HK-2 (cell line): ENCODE data around the gene NHLRC4.

ENCODE experiments used
- DNase-seq: peaks from one replicate; pipeline ENCODE4 v3.0.0-alpha.2; 2018; ENCODE audit not compliant: unreplicated experiment

The NHLRC4 gene

GRCh38 chr16:530111-530817, 36.5 kb upstream of the NHLRC4 start:
- no peak for DNase-seq

DNA sequence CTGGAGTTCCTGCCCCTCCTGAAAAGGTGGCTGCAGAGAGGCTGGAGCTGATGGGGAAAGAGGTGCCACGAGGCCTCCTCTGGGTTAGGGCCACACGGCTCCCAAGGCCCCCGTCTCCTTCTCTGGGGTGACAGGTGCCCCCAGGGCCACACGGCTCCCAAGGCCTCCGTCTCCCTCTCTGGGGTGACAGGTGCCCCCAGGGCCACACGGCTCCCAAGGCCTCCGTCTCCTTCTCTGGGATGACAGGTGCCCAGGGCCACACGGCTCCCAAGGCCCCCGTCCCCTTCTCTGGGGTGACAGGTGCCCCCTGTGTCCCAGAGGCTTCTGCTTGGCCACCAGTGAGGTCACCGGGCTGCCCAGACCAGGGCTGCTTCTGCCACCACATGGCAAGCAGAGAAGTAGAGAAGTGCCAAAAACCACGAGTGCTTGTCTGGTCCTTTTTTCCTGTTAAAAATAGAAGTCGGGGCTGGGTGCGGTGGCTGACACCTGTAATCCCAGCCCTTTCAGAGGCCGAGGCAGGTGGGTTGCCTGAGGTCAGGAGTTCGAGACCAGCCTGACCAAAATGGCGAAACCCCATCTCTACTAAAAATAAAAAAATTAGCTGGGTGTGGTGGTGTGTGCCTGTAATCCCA, 35.2 kb upstream of the NHLRC4 start:
- DNase-seq: no peak

DNA sequence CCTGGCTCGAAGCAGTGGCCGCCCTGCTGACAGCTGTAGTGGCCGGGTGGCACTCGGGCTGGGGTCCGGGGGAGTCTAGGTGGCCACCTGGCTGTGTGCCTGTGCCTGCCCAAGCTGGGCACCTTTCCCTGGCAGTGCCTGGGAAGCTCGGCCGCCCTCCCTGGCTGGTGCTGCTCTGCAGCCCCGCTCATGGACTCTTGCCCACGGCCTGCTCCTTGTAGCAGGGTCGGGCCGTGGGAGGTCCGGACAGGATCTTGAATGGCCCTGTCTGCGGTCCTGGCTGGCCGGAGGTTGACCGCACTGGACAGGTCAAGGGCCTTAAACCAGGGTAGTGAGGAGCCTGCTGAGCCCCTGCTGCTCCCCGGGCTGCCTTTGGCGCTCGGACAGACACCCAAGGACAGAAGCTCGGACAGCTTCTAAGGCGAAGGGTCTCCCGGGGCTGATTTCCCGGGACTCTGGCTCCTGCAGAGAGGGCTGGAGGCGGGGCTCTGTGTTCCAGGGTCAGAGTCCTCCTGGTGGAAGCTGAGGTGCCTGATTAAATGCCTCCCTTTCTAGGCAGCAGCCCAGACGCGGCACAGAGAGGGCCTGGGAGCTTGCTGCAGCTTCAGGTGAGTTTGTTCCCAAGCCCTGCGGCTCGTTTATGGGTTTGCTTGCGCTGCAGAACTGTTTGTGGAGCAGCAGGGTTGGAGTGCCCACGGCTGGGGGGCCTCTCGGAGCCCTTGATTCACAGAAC, 33.2 kb upstream of the NHLRC4 start:
- no peak for DNase-seq

GRCh38 chr16:534135-534534, 32.7 kb upstream of the NHLRC4 start:
- DNase-seq: no peak

DNA sequence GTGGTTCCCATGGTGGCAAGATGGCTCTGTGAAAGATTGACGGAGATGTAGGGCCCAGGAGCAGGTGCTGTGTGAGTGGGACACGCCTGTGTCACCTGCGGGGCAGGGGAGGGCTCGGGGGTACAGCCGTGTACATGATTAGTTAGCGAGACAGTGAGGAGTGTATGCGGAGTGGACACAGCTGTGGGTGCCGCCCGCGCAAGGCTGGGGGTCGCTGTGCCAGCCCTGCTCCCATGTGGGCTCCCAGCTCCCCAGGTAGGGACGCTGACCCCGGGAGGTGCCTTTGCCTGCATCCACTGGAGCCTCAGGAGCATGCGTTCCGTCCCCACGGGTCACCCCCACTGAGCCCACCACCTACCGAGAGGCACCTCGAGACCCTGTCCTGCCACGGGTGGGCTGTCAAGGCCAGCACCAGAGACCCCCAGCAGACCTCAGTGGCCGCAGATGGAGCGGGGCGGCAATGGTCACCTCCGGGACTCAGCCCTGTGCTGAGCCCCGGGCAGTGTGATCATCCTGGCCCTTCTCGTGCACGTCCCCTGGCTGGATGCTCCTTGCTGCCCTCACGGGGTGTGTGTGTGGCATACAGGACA, 31.9 kb upstream of the NHLRC4 start:
- no peak for DNase-seq

DNA sequence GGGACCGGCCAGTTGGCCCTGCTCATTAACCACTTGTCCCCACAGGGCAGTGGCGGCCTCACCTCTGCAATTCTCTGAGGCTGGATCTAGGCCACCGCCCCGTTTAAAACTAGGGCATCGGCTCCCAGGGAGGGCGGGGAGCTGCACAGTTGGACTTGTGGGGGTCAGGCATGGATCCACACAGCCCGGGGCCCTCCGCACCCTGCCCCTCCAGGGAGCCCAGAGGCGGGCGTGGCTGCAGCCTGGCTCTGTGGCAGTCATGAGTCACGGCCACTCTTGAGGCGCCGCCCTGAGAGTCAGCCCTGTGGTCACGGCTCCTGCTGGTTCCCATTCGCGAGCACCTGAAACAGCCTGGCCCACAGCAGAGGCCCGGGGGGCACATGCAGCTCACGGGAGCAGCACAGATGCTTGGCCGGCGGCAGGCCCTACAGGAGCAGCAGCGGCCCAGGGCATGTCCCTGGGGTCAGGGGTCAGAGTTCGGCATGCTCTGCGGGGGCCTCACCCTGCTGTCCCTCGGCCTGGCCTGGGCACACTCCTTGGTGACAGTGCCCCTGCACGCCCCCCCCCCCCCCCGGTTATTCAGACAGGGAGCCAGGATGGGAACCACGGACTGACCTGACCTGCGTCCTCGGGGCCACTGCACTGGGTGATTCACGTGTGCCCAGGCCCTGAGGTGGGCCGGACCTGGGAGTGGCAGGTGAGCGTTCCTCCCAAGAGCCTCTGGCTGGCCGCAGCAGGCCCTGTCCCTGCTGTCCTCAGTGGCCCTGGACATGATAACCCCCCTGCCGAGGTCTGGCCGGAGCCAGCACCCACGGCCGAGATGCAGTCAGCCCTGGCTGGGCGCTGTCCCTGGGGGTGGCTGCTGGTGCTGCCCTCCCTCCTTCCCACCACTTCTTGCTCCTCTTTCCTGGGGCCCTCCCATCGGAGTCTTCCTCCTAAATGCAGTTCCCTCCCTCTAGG, 31.1 kb upstream of the NHLRC4 start:
- DNase-seq: peak; percentile 80

DNA sequence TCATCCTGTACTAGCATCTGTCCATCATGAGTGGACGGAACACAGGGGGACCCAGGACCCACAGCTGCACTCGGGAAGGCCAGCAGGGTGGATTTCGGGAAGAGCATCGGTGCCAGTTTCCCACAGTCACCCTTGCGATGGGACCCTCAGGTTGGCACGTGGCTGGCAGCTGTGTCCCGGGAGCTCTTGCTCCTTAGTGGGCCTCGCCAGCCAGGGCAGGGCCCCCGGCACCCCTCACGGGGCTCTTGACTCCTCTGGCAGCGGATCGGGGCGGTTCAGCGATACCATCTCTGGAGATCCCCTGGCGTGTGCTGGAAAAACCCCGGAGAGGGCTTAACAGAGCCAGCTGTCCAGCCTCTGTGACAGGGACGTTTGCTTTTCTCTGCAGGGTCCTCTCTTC, 30.1 kb upstream of the NHLRC4 start:
- DNase-seq: no peak

DNA sequence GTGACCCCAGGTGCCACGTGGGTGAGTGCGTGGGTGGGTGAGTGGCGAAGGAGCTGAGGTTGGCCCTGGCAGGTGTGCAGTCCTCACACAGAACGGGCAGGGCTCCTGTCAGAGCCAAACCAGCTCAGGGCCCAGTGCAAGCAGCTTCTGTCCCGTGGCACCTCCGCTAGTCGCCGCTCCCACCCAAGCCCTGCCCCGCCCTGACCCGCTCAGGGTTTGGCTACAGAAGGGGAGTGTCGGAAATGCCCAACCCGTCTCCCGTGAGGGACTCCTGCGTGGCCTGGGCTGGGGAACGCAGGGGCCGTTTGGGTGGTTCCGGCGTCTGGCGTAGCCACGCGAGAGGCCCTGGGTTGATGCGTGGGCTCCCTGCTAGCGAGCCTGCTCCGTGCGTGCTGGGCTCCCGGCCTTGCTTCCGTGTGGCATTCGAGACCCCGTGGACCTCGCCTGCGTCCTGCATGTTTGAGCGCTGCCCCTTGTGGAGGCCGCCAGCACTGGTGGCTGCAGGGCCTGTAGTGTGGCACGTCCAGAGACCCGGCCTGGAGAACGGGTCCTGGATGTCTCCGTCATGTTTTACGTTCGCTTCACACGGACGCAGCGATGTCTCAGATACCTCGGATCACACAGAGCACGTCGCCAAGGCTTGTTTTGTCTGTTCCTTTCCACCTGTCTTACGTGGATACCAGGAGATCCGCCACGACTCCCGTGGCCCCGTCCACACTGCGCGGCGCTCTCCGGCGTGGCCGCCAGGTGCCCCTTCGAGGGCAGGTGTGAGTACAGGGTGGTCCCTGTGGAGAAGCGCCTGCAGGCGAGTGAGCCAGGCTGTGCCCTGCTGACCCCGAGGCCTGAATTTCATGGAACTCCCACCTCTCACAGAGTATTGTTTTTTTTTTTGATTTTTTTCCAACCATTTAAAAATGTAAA, 29.1 kb upstream of the NHLRC4 start:
- no peak for DNase-seq

GRCh38 chr16:539901-540530, 26.8 kb upstream of the NHLRC4 start:
- no peak for DNase-seq

DNA sequence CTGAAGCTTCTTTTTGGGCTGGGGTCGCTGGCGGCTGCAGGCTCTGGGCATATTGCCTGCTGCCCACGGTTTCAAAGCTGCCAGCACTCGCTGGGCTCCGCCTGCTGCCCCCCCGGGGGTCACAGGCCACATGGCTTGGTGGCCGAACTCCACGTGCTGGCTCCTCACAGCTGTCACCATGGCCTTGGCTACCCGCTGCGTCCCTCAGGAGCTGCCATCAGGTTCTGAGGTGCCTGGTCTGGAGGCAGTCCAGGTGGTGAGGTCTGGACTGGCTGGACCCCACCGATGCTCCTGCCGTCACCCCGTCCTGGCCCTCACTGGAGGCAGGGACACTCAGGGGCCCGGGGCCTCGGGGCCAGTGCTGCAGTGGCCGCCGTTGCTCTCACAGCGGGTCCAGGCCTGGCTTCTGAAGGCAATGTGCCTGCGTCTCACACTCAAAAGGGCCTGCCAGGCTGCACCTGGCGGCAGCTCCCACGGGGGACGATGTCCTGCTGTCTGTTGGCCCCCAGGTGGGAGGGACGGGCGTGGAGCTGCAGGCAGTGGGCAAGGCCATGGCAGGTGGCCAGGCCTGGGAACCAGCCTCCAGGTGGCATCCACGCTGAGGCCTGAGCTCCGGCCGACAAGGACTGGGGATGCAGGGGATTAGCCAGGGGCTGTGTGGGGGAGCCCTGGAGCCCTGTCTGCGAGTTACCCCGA, 26.0 kb upstream of the NHLRC4 start:
- no peak for DNase-seq

DNA sequence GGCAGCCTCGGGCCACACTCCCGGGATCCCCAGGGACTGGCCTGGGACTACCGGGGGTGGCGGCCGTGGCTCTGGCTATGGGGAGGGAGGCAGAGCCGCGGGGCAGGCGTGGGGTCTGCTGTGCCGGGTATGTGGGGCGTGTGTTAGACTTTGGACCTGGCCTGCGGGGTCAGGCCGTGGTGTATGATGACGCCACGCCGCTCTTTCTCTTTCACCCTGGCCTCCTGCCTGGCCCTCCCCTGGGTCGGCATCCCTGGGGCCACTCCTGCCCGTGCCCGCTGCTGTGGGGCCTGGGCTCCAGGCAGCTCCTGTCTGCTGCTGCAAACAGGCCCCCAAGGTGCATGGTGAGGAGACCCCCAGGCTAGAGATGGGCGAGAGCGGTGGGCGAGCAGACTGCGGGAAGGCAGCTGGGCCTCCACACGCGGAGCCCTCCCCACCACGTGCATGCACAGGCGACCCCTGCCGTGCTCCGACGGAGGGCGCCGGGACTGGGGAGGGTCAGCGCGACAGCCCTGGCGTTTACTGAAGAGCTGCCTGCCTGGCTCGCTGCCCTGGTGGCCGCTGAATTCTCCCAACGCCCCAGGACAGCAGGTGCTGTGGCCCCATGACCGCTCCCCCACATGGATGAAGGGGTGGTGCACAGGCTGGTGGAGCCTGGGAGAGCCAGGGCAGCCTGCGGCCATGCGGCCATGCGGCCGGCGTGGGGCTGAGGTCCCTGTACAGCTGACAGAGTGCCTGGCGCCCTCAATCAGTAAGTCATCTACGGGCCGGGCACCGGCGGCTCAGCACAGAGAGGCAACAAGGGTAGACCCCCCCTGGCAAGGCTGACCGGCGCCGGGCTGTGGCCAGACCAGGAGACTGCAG, 23.3 kb upstream of the NHLRC4 start:
- no peak for DNase-seq

- no peak for DNase-seq
Measured at GRCh38 chr16:544517-544916, 22.3 kb upstream of the NHLRC4 start.

DNA sequence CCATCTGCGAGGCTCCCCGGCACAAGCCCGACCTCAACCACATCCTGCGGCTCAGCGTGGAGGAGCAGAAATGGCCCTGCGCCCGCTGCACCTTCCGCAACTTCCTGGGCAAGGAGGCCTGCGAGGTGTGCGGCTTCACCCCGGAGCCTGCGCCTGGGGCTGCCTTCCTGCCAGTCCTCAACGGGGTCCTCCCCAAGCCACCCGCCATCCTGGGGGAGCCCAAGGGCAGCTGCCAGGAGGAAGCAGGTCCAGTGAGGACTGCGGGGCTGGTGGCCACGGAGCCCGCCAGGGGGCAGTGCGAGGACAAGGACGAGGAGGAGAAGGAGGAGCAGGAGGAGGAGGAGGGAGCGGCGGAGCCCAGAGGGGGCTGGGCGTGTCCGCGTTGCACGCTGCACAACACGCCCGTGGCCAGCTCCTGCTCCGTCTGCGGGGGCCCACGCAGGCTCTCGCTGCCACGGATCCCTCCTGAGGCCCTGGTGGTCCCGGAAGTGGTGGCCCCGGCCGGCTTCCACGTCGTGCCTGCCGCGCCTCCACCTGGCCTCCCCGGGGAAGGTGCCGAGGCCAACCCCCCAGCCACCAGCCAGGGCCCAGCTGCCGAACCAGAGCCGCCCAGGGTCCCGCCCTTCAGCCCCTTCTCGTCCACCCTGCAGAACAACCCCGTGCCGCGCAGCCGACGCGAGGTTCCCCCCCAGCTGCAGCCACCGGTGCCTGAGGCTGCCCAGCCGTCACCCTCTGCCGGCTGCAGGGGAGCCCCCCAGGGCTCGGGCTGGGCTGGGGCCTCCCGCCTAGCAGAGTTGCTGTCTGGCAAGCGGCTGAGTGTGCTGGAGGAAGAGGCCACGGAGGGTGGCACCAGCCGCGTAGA, 19.7 kb upstream of the NHLRC4 start:
- DNase-seq: no peak

DNA sequence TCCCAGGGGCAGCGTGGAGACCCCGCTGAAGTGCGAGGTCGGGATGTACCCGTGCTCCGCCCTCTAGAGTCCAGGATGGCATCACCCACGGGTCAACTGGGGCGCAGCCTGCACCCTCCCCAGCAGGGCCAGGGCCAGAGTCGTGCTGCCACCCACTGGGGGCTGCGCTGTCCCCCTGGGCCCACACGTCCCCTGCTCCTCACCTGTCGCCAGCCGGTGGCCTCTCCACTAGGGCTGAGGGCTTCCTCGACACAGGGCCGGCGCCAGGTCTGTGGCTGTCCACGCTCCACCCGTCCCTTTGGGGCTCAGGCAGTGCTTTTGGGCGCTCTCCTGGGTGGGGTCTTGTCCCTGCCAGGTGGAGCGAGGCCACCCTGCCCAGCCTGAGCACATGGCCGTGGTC, 18.2 kb upstream of the NHLRC4 start:
- DNase-seq: no peak

DNA sequence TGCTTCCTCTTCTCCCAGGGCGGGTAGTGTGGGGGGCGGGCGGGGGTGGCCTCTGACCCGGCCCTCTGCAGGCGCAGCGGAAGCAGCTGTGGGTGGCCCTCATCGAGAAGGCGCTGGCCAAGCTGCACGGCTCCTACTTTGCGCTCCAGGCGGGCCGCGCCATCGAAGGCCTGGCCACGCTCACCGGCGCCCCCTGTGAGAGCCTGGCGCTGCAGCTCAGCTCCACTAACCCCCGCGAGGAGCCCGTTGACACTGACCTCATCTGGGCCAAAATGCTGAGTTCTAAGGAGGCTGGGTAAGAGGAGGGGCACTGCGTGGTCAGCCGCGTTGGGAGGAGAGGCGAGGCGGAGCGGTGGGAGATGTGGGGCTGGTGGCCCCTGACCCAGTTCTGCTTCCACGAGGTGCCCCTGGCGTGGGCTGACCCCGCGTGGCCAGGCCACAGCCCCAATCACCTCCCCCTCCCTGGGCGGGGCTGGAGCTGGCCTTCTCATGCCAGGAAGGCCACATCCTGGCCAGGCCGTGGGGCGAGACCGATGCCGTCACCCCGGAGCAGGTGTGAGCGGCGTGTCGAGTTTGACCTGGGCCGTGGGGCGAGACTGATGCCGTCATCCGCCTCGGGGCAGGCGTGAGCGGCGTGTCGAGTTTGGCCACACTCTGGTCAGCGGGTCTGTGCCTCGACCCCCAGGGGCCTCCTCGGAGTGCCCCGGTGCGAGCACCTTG, 17.1 kb upstream of the NHLRC4 start:
- DNase-seq: no peak

GRCh38 chr16:551210-551609, 15.6 kb upstream of the NHLRC4 start:
- no peak for DNase-seq

GRCh38 chr16:552171-552570, 14.6 kb upstream of the NHLRC4 start:
- no peak for DNase-seq
